T-cell (primary cell): ENCODE results near the gene LBX1. TPM values are rescaled to one million over a fixed set of nuclear protein-coding genes. Genes with fewer than 3 reads are reported as not detected.

Source experiments
- ATAC-seq, 4 experiments: fragments of 200-7000 bp in 3 of 4; fragments of 150-1000 bp in 1 of 4; cut with Tn5 transposase; replicated peaks in 1 of 4; 1 replicate in 3 of 4; 2 replicates in 1 of 4; pipeline ENCODE4 v1.10.0; 2021; ENCODE audit warnings: moderate library complexity in 3 of 4, mild to moderate bottlenecking in 2 of 4, moderate number of reproducible peaks in 1 of 4
- CTCF ChIA-PET, 2 donors: fragments of 300-600 bp; sonication (Branson Sonifier 250); formaldehyde crosslinking; loops; one replicate each; lab custom pipeline; 2022; ENCODE audit warnings: antibody characterized with exemption in 2 of 2; lab: Charles Lee
- POLR2A ChIA-PET, 2 donors: fragments of 300-600 bp; sonication (Branson Sonifier 250); formaldehyde crosslinking; loops; one replicate each; lab custom pipeline; 2022; ENCODE audit warnings: antibody characterized with exemption in 2 of 2; lab: Charles Lee
- DNase-seq, 35 experiments: peaks; one replicate each; pipeline versions ENCODE4 v3.0.0 to v3.0.0-alpha.2; 2013 to 2023
- H3K27ac ChIP-seq: one replicate; pipeline ENCODE4 v1.5.1; 2013; ENCODE audit warnings: low read length
- H3K27me3 ChIP-seq, 2 experiments: replicated peaks in 1 of 2; 1 replicate in 1 of 2; 2 replicates in 1 of 2; pipeline versions ENCODE4 v1.6.1 to v1.7.0; 2013; ENCODE audit warnings: low read length in 1 of 2, mixed read lengths in 1 of 2; ENCODE audit not compliant: control insufficient read depth in 2 of 2, insufficient read depth in 2 of 2; ENCODE audit errors: extremely low read depth in 1 of 2
- H3K36me3 ChIP-seq, 2 donors: 1 replicate in 1 of 2; 2 replicates in 1 of 2; pipeline versions ENCODE4 v1.6.1 to v1.7.0; 2013; ENCODE audit warnings: low read length in 1 of 2; ENCODE audit not compliant: control insufficient read depth in 2 of 2, insufficient read depth in 1 of 2; ENCODE audit errors: extremely low read depth in 1 of 2
- H3K4me1 ChIP-seq, 2 experiments: 1 replicate in 1 of 2; 2 replicates in 1 of 2; pipeline versions ENCODE4 v1.6.1 to v1.7.0; 2013; ENCODE audit warnings: low read length in 2 of 2, mixed read lengths in 1 of 2; ENCODE audit not compliant: insufficient read depth in 2 of 2, control insufficient read depth in 1 of 2; ENCODE audit errors: extremely low read depth in 1 of 2
- H3K4me3 ChIP-seq, 2 donors: 1 replicate in 1 of 2; 2 replicates in 1 of 2; pipeline versions ENCODE4 v1.5.1 to v1.7.0; 2013; ENCODE audit warnings: mild to moderate bottlenecking in 2 of 2, low read length in 1 of 2, moderate library complexity in 1 of 2; ENCODE audit not compliant: control insufficient read depth in 1 of 2; ENCODE audit errors: extremely low read depth in 1 of 2
- H3K9me3 ChIP-seq: 2 replicates; pipeline ENCODE4 v1.7.0; 2013
- H3K27ac Mint-ChIP-seq, 2 donors: one replicate each; pipeline ENCODE4 v1.8.0; 2020 to 2021; ENCODE audit warnings: mild to moderate bottlenecking in 2 of 2, mixed read lengths in 2 of 2
- H3K27me3 Mint-ChIP-seq, 2 donors: one replicate each; pipeline ENCODE4 v1.8.0; 2021 to 2022; ENCODE audit warnings: mixed read lengths in 2 of 2
- H3K36me3 Mint-ChIP-seq: one replicate; pipeline ENCODE4 v1.8.0; 2021; ENCODE audit warnings: mixed read lengths
- H3K4me1 Mint-ChIP-seq, 3 donors: one replicate each; pipeline ENCODE4 v1.8.0; 2020 to 2022; ENCODE audit warnings: mixed read lengths in 3 of 3, mild to moderate bottlenecking in 1 of 3
- H3K4me3 Mint-ChIP-seq, 3 donors: one replicate each; pipeline ENCODE4 v1.8.0; 2020 to 2022; ENCODE audit warnings: mild to moderate bottlenecking in 3 of 3, mixed read lengths in 3 of 3, moderate library complexity in 3 of 3
- H3K9me3 Mint-ChIP-seq, 3 donors: one replicate each; pipeline ENCODE4 v1.8.0; 2020 to 2022; ENCODE audit warnings: mixed read lengths in 3 of 3
- WGBS: methylation state at CpG from one replicate; pipeline ENCODE4 v1.1.5; 2013; ENCODE audit warnings: missing lambda C conversion rate; ENCODE audit not compliant: insufficient coverage; 5-methylcytosine and 5-hydroxymethylcytosine counted together
- total RNA-seq, 35 experiments: library from RNA in 6 of 35; stranded (reverse) in 6 of 35; fragments of 120-200 nt in 1 of 35; gene quantifications; one replicate each; pipeline versions ENCODE4 v1.2.1 to v1.2.4 and lab custom pipeline; 2013 to 2026

The LBX1 gene
- total RNA-seq (not detected), total RNA-seq (lab: John Stamatoyannopoulos, UW) (0 to 0.10 (median 0) reads per million in 29 experiments)
- total RNA-seq (2013): not detected

- POLR2A ChIA-PET: no interaction called here
These were observed at the start of gene LBX1 for GRCh38 chr10:101229266-101230182. TSS of gene LBX1 (minus strand) at chr10:101229463. CDS start at chr10:101228815, 648 bp downstream.

DNA sequence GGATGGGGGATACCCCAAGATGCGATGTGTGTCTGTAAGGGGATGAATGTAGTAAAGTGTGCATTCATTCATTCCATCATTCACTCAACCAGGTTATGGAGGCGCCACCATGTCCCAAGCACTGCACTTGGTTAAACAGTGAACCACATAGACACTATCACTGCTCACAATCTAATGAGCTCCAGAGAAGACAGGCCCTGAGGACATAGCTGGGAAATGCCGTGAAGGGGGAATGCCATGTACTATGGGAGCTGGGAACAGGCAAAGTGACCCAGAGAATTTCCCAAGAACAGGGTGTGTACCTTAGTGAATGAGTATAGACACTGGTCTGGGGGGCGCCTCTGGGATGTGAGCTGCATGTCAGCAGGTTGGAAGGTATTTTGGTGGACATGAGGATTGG lies 44.5 kb upstream of the LBX1 start:
- peaks cover 2 to 7% (median 3%) of the 10 kb centered on the region in 3 donors for H3K4me1 Mint-ChIP-seq
- H3K27me3 Mint-ChIP-seq: peaks cover 30 to 34% of the 10 kb centered on the region in 2 donors
- H3K36me3 ChIP-seq: no peaks in the 10 kb centered on the region
- DNase-seq (no peak), ATAC-seq (no peak)
- WGBS: 100% methylated on average over 2 of the region's 4 CpGs
- no peak overlapping the region for H3K4me3 Mint-ChIP-seq
- H3K27ac ChIP-seq: no peak overlapping the region
- H3K36me3 Mint-ChIP-seq: no peaks in the 10 kb centered on the region
- H3K4me3 ChIP-seq: no peak overlapping the region
- no peak overlapping the region for H3K27ac Mint-ChIP-seq
- no peaks in the 10 kb centered on the region for H3K9me3 Mint-ChIP-seq
- ChIA-PET POLR2A (no interaction called here), CTCF (interaction anchor here (0.6 to 1.2 kb wide), 3 partner anchors 45 to 173 kb away, joined by 3 to 6 read pairs (median 4); no protein-coding TSS in a partner anchor)
- no peaks in the 10 kb centered on the region for H3K9me3 ChIP-seq
- no peaks in the 10 kb centered on the region for H3K4me1 ChIP-seq
- H3K27me3 ChIP-seq: peaks cover 3 to 30% of the 10 kb centered on the region in 2 experiments

More at GRCh38 chr10:101229266-101230182, at the start of gene LBX1:
- Mint-ChIP-seq H3K36me3 (no peaks in the 10 kb centered on the region), H3K4me1 (peaks cover 36 to 42% (median 36%) of the 10 kb centered on the region in 3 donors), H3K27me3 (peaks cover 74 to 75% of the 10 kb centered on the region in 2 donors), H3K27ac (no peak within 1 kb of the TSS), H3K9me3 (no peaks in the 10 kb centered on the region), H3K4me3 (peak within 1 kb of the TSS; percentile 44 to 80 (median 59))
- Histone ChIP-seq H3K4me3 (no peak within 1 kb of the TSS), H3K4me1 (peaks cover 16 to 50% of the 10 kb centered on the region in 2 experiments), H3K9me3 (no peaks in the 10 kb centered on the region), H3K36me3 (no peaks in the 10 kb centered on the region), H3K27me3 (peaks cover 28 to 91% of the 10 kb centered on the region in 2 experiments), H3K27ac (no peak within 1 kb of the TSS)
- DNase-seq (peak in 1 of 35 experiments; percentile 13), ATAC-seq (no peak)
- CTCF ChIA-PET: interaction anchor here in 1 of 2 donors (0.7 kb wide), 1 partner anchor 131 kb away, joined by 3 read pairs; no protein-coding TSS in a partner anchor
- 10% methylated on average over 38 of the region's 63 CpGs for WGBS

- peaks cover 2 to 7% (median 3%) of the 10 kb centered on the region in 3 donors for H3K4me1 Mint-ChIP-seq
- Histone ChIP-seq H3K9me3 (no peaks in the 10 kb centered on the region), H3K27ac (no peak overlapping the region), H3K4me1 (no peaks in the 10 kb centered on the region), H3K27me3 (peaks cover 3 to 30% of the 10 kb centered on the region in 2 experiments), H3K4me3 (no peak overlapping the region), H3K36me3 (no peaks in the 10 kb centered on the region)
- H3K4me3 Mint-ChIP-seq: no peak overlapping the region
- no peaks in the 10 kb centered on the region for H3K9me3 Mint-ChIP-seq
- ChIA-PET CTCF (interaction anchor here in 1 of 2 donors (1.1 to 1.3 kb wide), 3 partner anchors 46 to 194 kb away, joined by 3 to 6 read pairs (median 4); no protein-coding TSS in a partner anchor), POLR2A (no interaction called here)
- DNase-seq (no peak), ATAC-seq (no peak)
- no peaks in the 10 kb centered on the region for H3K36me3 Mint-ChIP-seq
- H3K27me3 Mint-ChIP-seq: peaks cover 32 to 34% of the 10 kb centered on the region in 2 donors
- no peak overlapping the region for H3K27ac Mint-ChIP-seq
- 95% methylated on average over 9 of the region's 10 CpGs for WGBS
These were observed 44.1 kb upstream of the LBX1 start for GRCh38 chr10:101273330-101273729.

DNA sequence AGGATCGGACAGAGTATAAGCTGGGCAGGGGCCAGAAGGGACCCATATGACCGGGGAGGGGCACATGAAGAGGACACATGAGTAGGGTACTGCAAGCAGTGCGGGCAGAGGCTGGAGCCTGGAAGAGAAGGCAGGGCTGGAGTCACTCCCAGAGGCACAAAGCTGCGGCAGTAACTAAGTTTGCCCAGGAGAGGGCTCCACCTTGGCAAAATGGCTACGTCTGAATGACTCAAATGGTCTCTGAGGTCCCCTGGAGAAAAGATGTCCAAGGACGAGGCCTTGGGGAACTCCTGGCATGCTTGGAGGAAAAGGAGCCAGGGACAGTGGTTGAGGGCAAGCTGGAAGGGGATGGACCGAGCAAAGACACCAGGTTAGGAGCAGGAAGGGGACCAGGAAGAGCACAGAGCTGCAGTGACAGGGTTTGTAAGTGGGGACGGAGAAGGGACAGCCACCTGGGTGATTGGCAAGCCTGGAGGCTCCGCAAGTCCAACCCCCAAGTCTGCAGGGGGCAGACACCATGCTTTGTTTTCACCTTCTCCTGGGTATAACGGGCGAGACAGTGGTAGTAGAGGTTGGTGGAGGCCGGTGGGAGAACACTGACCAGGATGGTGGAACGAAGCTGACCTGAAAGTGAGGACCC lies 43.1 kb upstream of the LBX1 start:
- ChIA-PET CTCF (interaction anchor here (0.6 to 1.3 kb wide), 5 partner anchors 33 to 568 kb away, joined by 3 to 5 read pairs (median 3); no protein-coding TSS in a partner anchor), POLR2A (no interaction called here)
- ATAC-seq (peak; percentile 67 to 81 (median 68)), DNase-seq (peak; percentile 5 to 71 (median 40))
- no peaks in the 10 kb centered on the region for H3K36me3 Mint-ChIP-seq
- peaks cover 3 to 31% of the 10 kb centered on the region in 2 experiments for H3K27me3 ChIP-seq
- H3K9me3 ChIP-seq: no peaks in the 10 kb centered on the region
- peak overlapping the region in 1 of 2 donors; percentile 19 for H3K27ac Mint-ChIP-seq
- WGBS: 31% methylated on average over 9 of the region's 13 CpGs
- no peak overlapping the region for H3K4me3 ChIP-seq
- no peaks in the 10 kb centered on the region for H3K4me1 ChIP-seq
- no peak overlapping the region for H3K4me3 Mint-ChIP-seq
- no peaks in the 10 kb centered on the region for H3K36me3 ChIP-seq
- no peaks in the 10 kb centered on the region for H3K9me3 Mint-ChIP-seq
- peaks cover 2 to 7% (median 3%) of the 10 kb centered on the region in 3 donors for H3K4me1 Mint-ChIP-seq
- H3K27ac ChIP-seq: no peak overlapping the region
- peaks cover 32 to 34% of the 10 kb centered on the region in 2 donors for H3K27me3 Mint-ChIP-seq

DNA sequence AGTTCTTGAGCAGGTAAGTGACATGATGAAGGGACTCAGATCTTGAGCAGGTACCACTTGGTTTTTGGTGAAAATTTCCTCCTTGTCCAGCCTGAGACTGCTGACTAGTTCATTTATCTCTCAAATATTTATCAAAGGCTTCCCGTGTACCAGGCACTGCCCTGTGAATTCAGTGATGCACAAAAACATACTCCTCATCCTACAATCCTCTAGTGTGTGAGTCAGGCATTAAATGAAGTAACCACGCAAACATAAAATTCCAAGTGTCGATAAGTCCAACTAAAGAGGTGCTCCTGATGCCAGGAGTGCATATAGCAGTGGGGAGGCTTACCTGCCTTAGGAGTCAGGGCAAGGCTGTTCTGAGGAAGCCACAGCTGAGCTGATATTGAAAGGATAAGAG lies 41.5 kb upstream of the LBX1 start:
- Mint-ChIP-seq H3K36me3 (no peaks in the 10 kb centered on the region), H3K27ac (no peak overlapping the region), H3K4me1 (peaks cover 2 to 7% (median 3%) of the 10 kb centered on the region in 3 donors), H3K4me3 (no peak overlapping the region), H3K27me3 (peaks cover 32 to 34% of the 10 kb centered on the region in 2 donors), H3K9me3 (no peaks in the 10 kb centered on the region)
- DNase-seq (no peak), ATAC-seq (no peak)
- POLR2A ChIA-PET: no interaction called here
- no peaks in the 10 kb centered on the region for H3K36me3 ChIP-seq
- no peaks in the 10 kb centered on the region for H3K9me3 ChIP-seq
- H3K4me3 ChIP-seq: no peak overlapping the region
- H3K27me3 ChIP-seq: peaks cover 3 to 37% of the 10 kb centered on the region in 2 experiments
- no peaks in the 10 kb centered on the region for H3K4me1 ChIP-seq
- CTCF ChIA-PET: interaction anchor here (0.6 to 1.1 kb wide), 2 partner anchors 21 to 38 kb away, joined by 3 read pairs; no protein-coding TSS in a partner anchor
- WGBS: 100% methylated on average over 1 of the region's 3 CpGs
- H3K27ac ChIP-seq: no peak overlapping the region

GRCh38 chr10:101267776-101268175 lies 38.5 kb upstream of the LBX1 start:
- peaks cover 0 to 53% of the 10 kb centered on the region in 2 experiments for H3K27me3 ChIP-seq
- H3K27ac Mint-ChIP-seq: no peak overlapping the region
- H3K36me3 Mint-ChIP-seq: no peaks in the 10 kb centered on the region
- no peaks in the 10 kb centered on the region for H3K9me3 Mint-ChIP-seq
- H3K4me3 ChIP-seq: no peak overlapping the region
- H3K27me3 Mint-ChIP-seq: peaks cover 29 to 31% of the 10 kb centered on the region in 2 donors
- H3K36me3 ChIP-seq: no peaks in the 10 kb centered on the region
- no peaks in the 10 kb centered on the region for H3K4me1 ChIP-seq
- CTCF ChIA-PET: no interaction called here
- peaks cover 2 to 7% (median 3%) of the 10 kb centered on the region in 3 donors for H3K4me1 Mint-ChIP-seq
- DNase-seq (no peak), ATAC-seq (no peak)
- no peak overlapping the region for H3K4me3 Mint-ChIP-seq
- POLR2A ChIA-PET: interaction anchor here in 1 of 2 donors (0.6 kb wide), 1 partner anchor 467 kb away, joined by 4 read pairs; no protein-coding TSS in a partner anchor
- H3K27ac ChIP-seq: no peak overlapping the region
- WGBS: no CpG with 5 or more reads among the region's 4 CpGs
- H3K9me3 ChIP-seq: no peaks in the 10 kb centered on the region
